ENCODE data around the gene THBD.
"Not testable (repeated sequence)": the region's sequence is repeated elsewhere in the genome, so short reads cannot be mapped to it uniquely, and the experiment has no call there.

Gene THBD

DNA sequence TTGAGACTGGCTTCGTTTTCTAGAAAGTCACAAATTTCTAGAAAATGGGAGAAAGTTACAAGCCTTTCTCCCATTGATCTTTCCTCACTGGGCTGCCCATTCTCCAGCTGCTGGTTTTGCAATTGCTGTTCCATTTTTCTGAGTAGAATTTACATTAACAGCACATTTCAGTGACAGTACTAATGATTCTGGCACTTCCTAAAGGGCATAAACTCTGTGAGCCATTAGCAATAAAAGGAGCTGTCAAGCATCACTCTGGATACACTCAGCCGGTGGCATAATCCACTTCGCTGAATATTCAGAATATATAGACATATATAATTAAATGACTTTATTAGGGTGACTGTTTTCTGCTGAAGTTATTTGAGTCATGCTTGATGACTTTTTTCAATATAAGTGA is 21.1 kb downstream of the THBD start:
- no peak for DNase-seq (ENCODE audit: low spot score)
- TF ChIP-seq, protein P1, sequence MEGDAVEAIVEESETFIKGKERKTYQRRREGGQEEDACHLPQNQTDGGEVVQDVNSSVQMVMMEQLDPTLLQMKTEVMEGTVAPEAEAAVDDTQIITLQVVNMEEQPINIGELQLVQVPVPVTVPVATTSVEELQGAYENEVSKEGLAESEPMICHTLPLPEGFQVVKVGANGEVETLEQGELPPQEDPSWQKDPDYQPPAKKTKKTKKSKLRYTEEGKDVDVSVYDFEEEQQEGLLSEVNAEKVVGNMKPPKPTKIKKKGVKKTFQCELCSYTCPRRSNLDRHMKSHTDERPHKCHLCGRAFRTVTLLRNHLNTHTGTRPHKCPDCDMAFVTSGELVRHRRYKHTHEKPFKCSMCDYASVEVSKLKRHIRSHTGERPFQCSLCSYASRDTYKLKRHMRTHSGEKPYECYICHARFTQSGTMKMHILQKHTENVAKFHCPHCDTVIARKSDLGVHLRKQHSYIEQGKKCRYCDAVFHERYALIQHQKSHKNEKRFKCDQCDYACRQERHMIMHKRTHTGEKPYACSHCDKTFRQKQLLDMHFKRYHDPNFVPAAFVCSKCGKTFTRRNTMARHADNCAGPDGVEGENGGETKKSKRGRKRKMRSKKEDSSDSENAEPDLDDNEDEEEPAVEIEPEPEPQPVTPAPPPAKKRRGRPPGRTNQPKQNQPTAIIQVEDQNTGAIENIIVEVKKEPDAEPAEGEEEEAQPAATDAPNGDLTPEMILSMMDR (IDR thresholded peaks at IDR 0.05; ENCODE audit: borderline replicate concordance, control extremely low read depth, extremely low read depth, insufficient read depth, missing control alignments): no peak
- in situ Hi-C loops (cut with MboI; ENCODE audit: low sequenced_read_pairs, unreplicated experiment): no loop called here

DNA sequence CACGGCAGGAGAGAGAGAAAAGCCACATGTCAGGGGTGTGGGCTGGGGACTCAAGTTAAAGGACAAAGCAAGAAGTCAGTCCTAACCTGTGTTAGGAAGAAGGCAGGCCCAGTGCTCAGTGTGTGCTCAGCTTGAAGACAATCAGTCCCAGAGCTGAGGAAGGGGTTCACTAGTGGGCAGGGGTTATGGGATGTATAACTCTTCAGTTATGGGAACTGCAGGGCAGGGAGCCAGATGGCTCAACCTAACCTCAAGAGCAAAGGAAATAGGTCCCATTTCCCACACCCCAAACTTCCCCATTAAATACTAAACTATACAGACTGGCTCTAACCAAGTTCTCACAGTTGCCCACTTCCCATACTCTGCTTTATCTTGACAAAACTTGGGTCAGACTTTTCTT is 21.8 kb downstream of the THBD start:
- TF ChIP-seq, protein P1 (IDR thresholded peaks at IDR 0.05; ENCODE audit: borderline replicate concordance, control extremely low read depth, extremely low read depth, insufficient read depth, missing control alignments): no peak
- no peak for DNase-seq (ENCODE audit: low spot score)
- in situ Hi-C loops (cut with MboI; ENCODE audit: low sequenced_read_pairs, unreplicated experiment): no loop called here

DNA sequence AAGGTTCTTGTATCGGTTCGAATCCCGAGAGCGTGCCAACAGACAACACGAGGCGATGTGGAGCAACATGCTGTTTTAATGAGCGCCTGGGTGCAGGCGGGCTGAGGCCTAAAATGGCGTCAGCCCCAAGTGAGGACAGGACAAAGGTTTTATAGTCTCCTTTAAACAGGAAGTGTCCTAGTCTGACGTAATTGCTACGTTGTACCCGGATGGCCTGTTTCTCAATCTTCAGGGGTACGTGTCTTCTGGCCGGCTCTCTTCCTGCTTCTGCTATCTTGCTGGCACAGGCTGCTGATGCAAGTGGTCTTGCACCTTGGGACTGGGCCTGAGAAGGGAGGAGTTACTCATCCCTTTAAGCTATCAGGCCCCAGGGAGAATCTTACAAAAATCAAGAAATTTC is 24.0 kb downstream of the THBD start:
- DNase-seq (ENCODE audit: low spot score); in situ Hi-C loops (cut with MboI; ENCODE audit: low sequenced_read_pairs, unreplicated experiment): not testable (repeated sequence)

DNA sequence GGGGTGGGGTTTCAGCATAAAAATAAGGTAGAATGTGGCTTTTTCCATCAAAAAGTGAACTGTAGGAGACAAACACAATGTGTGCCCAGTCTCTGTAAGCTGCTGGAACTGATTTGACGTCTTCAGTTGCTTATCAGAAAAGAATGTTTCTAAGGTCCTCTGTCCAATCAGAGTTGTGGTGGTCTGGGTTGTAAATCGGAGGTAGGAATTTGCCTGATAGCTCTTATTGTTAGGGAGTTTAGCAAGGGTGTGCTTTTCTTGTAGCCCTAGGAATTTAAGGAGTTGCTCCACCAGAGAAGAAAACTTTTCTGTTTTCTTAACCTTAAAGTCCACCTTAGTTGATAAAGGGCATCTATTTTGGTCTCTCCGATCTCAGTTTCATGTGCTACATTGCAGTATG is 24.8 kb downstream of the THBD start:
- TF ChIP-seq, protein P1 (IDR thresholded peaks at IDR 0.05; ENCODE audit: borderline replicate concordance, control extremely low read depth, extremely low read depth, insufficient read depth, missing control alignments): no peak
- in situ Hi-C loops (cut with MboI; ENCODE audit: low sequenced_read_pairs, unreplicated experiment): no loop called here
- DNase-seq (ENCODE audit: low spot score): no peak

DNA sequence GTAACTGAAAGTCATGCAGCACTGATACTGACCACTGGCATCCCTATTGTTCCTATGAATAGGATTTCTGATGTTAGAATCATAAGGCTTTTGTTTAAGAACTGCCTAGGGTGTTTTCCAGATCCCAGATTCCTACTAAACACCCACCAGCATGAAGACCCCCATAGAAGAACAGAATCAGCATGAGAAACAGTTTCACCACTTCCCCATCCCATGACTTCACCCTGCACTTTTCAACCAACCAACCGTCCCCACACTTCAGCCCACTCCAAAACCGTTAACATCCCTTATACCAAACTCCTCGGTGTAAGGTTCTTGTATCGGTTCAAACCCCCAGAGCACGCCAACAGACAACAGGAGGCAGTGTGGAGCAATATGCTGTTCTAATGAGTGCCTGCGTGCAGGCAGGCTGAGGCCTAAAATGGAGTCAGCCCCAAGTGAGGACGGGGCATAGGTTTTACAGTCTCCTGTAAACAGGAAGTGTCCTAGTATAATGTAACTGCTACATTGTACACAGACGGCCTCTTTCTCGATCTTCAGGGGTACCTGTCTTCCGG is 25.8 kb downstream of the THBD start:
- in situ Hi-C loops (cut with MboI; ENCODE audit: low sequenced_read_pairs, unreplicated experiment): no loop called here
- TF ChIP-seq, protein P1 (IDR thresholded peaks at IDR 0.05; ENCODE audit: borderline replicate concordance, control extremely low read depth, extremely low read depth, insufficient read depth, missing control alignments): no peak
- no peak for DNase-seq (ENCODE audit: low spot score)

DNA sequence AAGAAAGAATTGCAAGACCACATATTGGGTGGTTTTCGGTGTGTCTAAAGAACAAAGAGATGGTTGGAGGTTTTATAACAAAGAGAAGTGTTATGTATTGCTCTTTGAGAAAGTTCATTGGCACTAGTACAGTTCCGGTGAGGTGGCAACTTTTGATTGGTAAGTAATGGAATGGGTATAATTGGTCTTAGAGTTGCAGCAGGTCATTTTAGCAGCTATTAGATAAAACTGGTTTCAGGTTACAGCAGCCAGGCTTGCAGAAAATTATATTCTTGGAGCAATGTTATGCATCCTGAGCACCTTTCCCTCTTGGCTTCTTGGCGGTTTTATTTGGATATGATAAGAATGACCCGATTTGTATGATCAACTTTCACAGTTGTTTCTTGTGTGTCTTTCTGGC is 26.6 kb downstream of the THBD start:
- TF ChIP-seq, protein P1 (IDR thresholded peaks at IDR 0.05; ENCODE audit: borderline replicate concordance, control extremely low read depth, extremely low read depth, insufficient read depth, missing control alignments): no peak
- in situ Hi-C loops (cut with MboI; ENCODE audit: low sequenced_read_pairs, unreplicated experiment): no loop called here
- DNase-seq (ENCODE audit: low spot score): no peak

DNA sequence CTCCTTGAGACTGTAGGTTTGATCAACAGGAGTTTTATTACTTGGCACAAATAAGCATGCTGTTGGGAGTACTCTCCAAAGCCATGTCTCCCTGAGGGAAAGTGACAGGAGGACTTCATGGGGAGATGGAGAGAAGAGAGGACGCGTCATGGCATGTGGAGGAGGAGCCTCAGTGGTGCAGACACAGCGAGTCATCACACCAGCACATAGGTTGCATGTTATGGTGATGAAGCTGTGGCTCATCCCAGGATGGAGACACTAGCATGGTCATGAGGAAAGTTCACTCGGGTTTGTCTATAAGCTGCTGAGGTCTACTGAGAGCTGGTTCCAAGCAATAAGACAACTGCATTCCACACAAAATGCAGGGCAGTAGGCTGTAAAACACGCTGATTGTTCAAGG is 27.5 kb downstream of the THBD start:
- TF ChIP-seq, protein P1 (IDR thresholded peaks at IDR 0.05; ENCODE audit: borderline replicate concordance, control extremely low read depth, extremely low read depth, insufficient read depth, missing control alignments): no peak
- in situ Hi-C loops (cut with MboI; ENCODE audit: low sequenced_read_pairs, unreplicated experiment): no loop called here
- no peak for DNase-seq (ENCODE audit: low spot score)

Data from GM13976 (cell line).